ENCODE results near the gene TENT4A.

The TENT4A gene

DNA sequence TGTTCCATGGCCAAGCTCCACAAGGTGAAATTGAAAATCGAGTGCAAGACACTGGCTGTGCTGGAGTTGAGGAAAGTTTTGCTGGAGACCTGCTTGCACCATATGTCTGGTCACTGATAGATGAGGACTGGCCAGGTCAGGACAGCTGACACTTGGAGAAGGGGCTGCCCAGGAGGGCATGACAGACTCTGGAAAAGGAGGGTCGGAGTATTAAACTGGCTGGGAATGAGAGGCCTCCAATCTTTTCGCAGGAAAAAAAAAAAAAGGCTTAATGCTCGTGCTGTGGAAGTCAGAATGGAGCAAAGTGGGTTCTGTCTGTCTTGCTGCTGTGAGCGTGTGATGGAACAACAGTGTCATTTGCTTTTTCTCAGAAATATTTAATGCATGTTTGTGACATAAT lies 5.5 kb downstream of the TENT4A start:
- no peak for DNase-seq

DNA sequence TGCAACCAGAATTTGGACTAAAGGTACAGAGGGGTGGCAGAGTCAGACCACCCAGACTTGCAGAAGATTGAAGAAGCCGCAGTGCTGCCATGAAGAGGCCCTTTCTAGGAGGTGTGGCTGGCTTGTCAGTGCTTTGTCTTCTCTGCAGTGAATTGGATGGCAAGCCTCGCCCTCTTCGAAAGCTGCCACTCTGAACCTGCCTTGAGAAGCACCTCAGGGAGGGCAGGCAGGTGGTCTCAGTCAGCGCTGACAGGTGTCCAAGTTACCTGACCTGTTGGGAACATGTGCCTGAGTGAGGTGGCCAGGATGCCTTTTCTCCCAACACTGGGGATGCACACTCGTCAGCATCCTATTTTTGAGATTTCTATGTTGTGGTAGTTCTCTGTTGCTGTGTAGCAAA lies 6.2 kb downstream of the TENT4A start:
- DNase-seq, result no peak

DNA sequence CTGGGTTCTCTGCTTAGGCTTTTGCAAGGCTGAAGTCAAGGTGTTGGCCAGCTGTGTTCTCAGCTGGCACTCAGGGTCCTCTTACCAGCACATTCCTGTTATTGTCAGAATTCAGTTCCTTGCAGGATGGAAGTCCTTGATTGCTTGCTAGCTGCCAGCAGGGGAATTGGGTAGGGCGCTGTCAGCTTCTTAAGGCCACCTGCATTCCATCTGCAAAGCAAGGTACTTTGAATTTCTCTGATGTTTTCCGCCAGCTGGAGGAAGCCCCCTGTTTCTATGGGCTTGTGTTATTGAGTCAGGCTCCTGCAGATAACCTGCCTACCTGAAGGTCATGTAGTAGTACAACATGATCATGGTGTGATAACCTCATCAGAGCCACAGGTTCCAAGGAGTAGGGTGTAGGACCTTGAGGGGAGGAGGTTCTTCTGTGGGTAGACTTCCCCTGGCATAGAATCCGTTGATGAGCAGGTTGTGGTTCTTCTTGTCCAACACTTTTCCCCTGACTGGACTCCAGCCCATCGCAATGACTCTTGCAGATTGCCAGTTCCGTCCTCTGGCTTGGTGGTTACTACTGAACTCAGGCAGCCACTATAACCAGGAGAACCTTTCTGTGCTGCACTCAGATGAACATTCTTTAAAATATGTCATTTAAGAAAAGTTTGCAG lies 6.8 kb downstream of the TENT4A start:
- no peak for DNase-seq

DNA sequence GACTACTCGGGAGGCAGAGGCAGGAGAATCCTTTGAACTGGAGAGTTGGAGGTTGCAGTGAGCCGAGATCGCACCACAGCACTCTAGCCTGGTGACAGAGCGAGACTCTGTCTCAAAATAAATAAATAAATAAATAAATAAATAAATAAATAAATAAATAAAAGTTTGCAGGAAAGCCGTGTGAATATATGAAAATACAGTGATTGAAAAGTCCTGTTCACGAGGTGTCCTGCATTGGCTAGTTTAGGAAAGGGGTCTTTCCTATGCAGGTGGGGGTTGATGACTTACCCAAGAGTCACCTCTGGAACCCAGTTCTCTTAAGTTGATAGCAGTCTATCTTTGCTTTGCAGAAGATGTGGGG lies 7.3 kb downstream of the TENT4A start:
- no peak for DNase-seq

DNA sequence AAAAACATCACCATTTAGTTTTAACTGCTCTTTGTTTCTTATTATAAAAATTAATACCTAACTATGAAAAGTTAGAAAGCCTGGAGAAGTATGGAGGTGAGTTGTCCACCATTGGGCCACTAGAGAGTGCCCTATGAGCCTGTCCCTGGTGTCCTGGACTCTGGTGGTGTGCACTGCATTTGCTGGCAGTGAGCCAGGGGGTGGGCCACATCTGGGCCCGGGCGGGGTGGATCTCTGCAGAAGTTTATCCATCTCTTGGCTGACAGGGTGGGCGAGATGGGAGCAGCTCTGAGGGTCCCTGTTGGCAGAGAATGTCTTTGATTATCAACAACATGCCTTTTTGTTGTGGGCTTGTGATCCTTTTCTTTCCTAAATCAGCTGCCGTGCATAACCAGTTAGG lies 8.2 kb downstream of the TENT4A start:
- DNase-seq, result no peak

DNA sequence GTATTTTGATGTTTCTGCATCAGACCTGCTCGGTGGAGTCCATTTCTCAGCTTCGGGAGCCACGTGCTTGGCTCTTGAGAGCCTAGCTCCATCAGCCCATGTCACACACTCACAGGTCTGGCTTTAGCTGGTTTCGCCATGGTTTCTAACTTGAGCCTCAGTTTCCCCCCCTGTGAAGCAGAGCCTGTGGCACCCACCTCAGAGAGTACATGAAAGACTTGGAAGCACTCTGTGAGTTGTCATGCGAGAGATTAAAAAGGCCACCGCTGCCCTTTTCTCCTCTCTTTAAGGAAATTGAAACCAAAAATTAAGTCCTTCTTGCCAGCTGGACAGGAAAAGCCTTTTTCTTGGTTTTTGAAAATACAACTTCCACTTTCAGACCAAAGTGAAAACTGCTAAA lies 8.8 kb downstream of the TENT4A start:
- no peak for DNase-seq

DNA sequence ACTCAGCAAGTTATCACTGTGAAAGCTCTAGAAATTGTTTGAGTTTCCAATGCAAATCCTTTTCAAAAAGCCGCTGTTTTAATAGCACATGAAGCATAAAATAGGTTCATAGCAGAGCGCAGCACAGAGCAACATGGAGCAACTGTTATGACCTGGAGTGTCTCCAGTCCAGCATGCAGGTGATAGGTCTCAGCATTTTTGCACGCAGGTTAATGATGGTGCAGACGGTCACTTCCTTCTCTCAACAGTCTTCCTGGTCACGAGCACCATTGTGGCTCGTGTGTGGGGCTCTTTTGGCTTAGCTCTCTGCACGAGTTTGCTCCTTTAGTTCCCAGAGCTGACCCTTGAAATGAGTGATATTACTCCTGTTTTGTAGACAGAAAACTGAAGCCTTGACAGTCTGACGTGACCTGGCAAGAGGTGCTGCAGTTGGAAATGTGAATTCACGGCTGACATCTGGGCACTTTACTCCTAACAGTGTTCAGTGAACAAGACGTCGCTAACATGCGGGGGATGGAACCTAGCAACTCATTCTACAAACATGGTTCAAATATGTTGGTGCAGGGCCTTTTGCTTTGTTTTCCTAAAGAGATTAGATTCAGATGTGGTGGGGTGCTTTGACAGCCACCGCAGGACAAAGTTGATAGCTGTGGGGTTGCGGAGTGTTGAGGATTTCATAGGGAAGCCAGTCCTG lies 10.0 kb downstream of the TENT4A start:
- no peak for DNase-seq

DNA sequence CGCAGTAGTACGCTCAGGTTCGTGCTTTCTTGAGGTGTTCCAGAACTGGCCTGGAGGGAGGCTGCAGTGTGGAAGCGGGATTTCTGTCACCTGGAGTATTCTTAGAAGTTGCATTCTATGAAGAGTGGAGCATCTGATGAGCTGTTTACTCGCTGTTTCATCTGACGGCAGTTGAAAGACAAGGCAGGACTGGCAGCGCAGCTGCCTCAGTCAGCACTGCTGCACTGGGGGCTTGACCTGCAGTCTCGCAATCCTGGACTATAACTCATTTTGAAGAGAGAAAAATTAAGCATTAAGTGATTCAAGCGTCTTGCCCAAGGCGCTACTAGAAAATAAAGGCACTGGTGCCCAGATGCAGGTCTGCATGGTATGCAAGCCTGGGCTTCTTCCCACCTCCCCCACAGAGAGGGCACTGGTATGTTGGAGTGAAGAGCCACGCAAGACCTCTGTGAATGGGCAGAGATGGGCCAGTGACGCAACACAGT lies 10.6 kb downstream of the TENT4A start:
- no peak for DNase-seq

DNA sequence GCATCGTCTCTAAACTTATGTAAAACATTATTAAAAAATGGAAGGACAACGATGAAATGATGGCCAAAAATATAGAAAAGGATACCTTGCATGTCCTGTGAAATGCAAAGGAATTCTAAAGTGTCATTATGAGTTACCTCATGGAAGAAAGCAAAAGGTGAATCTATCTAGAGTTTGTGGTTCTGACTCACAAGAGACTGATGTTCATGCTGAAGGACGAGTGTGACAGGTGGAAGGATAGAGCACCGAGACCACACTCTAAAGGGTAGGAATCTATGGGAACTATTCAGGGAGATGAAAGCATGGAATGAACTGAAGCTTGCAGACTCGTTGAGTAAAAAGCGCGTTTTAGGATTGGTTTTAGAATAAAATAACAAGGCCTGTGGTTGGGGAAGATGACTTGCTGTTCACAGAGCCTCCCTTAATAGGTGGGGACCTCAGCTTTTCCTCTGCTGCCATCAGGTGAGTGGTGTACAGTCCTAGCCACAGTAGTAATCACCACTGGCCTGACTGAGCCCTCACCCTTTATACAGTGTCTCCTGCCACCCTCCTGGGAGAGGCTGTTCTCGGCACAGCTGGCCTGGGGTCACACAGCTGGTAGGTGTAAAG lies 11.2 kb downstream of the TENT4A start:
- DNase-seq, result no peak

DNA sequence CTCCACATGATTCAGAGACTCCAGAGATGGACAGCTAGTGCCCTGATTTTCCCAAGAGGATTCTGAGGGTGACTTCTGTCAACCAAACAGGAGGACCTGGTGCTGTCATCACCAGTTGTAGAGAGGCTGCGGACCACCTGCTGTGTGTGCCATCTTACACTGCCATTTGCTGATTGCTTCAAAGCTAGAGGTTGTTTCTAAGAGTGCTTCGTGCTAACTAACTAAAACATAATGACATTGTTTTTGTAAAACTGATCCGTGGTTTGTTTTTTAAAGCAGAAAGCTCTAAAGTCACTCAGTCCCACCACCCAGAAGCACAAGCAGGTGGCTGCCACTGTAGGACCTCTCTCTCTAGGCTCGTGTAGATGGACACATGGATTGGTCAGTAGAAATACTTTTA lies 12.2 kb downstream of the TENT4A start:
- no peak for DNase-seq

DNA sequence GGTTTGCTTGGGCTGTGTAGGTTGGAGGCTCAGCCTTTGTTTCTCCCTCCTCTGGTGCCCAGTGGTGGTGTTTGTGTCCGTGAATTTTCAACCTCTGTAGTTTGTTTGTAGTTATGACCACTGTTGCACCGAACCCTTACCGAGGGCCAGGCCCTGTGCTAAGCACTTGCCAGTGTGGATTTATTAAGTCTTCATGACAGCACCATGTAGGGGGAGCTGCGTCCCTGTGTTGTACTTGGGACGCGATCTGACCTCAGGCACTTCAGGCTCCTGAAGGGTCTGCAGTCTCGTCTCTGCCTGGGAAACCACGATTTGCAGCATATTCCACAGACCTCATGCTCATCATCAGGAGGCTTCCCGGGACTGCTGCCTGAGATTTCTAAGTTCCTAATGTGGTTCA lies 12.8 kb downstream of the TENT4A start:
- no peak for DNase-seq

DNA sequence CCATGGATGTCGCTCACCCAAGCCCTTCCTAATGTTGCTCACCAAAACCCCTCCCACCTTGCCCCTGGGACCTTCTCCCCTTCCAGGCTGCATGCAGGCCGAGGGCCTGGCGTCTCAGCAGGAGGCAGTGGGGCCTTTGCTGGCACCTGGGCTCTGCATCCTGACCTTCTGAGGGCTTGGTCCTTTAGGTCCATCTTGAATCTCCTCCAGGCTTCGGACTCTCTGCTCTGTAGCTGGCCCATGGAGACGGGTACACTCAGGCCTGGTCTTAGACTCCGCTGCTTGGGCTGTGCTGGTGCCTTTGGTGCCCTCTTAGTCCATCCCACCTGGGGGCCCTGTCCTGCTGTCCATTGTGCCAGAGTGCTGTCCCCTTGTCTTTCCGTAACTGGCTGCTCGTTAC lies 14.0 kb downstream of the TENT4A start:
- DNase-seq, result no peak

DNA sequence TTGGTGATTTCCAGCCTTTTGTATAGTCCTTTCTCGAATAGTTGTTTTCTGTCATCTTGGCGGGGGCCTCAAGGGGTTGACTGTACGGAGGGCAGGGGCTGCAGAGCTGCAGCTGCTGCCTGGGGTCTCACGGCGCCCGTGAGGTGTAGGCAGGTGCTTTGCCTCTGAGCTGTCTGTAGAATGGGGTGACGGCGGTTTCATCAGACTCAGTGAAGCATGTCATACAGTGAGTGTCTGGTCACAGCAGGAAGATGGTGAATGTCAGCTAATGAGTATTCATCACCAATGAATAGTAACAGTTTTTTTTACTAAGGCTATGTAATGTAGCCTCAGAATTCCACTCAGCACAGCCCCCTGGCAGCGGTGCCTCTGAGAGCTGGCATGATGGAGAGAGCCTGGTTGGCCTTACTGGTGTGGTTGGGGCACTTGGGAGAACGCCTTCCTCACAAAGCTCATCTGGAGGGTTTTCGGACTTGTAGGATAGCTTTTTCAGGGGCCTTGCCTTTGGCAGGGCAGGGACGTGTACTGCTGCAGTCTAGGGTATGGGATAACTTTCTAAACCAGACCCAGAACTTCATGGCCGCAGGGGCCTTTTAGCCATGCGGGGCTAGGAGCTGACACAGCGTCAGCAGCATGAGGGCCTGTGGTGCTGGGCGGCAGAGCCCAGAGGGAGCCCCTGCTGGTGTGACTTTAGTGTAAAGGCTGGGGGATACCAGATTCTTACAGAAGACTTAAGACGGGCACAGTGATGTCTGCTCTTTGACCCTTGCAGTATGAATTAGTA lies 15.0 kb downstream of the TENT4A start:
- peak; percentile 71 for DNase-seq

DNA sequence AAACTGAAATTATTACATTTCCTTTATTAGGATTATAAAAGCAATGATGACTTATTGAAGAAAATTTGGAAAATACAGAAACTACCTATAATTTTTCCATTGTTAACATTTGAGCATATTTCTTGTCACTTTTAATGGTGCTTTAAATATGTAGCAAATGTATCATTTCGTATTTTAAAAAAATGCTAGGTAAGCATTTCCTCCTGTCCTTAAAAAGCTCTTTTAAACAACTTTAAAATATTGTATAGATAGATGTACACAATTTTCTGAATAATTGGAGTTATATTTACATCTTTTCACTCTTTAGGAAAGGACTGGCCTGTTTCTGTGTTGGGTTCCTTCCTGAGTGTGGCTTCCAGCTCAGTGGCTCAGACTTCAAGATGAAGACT lies 15.6 kb downstream of the TENT4A start:
- no peak for DNase-seq

DNA sequence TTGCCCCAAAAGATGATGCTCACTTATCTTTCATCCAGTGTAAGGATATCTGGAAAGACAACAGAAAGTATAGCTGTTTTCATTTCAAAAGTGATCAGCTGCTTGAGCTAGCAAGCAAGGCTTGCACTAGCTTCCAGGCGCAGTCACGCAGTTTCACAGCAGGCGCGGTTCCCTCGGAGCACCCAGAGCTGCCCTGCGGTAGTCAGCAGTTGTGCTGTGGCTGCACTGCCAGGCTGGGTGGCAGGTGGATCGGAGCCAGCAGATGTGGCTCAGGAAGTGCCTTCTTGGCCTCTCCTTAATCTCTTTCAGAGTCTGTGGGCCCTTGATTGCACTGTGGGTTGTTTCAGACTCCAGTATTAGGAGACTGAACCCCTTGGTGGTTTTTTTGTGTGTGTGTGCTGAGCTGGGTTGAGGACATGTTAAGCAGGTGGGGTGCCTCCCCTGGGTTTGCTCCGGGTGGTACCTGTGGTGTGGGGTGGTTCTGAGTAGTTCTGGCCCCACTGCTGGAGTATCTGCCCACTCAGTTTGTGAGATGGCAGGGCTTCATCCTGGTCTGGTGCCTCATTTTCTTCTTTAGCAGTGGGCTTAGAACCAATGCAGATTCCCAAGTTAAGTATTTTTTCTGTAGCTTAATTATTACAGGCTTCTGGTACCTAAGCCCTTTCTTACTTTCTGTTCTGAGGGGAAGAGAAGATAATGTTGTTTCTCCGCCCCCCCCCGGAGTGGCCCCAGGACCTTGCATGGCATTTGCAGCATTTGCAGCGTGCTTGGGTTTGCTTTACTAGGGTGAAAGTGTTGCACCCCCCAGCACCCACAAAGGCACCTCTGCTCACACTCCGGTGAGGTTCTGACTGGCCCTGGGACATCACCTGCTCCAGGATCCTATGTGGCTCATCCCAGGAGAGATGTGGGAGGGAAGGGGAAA lies 16.4 kb downstream of the TENT4A start:
- DNase-seq, result no peak

DNA sequence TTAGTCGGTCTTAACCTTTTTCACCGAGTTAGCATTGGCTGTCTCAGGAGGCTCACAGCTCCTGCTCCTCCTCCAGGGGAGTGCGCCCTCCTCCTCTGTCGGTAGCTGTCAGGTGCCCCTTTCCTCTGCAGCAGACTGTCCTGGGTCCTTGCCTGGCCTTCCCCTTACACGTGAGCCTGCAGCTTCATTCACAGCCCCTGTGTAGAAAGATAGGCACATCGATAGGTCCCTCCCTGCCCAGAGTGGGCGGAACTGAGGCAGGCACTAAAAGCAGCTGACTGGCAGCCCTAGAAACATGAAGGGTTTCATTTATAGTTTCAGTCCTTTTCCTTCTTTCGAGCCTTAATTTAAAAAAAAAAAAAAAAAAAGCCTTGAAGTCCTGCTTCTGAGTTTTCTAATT lies 17.2 kb downstream of the TENT4A start:
- DNase-seq, result peak; percentile 28

DNA sequence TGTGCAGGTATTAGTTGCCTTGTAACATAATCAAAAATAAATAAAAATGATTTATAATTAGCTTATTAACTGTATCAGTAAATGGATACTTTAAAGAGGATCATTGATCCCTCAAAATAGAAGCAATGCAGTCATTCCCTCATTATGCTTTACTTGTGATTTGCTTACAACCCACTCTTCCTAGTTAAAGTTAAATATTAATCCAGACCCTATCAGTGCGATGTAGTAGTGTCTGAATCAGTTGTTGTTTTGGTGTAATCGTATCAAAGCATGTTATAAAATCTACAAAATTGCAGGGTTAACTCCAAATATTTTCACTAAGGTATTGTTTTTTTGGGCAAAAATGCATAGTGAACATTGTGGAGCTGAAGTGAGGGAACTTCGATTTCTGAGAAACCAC lies 17.6 kb downstream of the TENT4A start:
- no peak for DNase-seq

DNA sequence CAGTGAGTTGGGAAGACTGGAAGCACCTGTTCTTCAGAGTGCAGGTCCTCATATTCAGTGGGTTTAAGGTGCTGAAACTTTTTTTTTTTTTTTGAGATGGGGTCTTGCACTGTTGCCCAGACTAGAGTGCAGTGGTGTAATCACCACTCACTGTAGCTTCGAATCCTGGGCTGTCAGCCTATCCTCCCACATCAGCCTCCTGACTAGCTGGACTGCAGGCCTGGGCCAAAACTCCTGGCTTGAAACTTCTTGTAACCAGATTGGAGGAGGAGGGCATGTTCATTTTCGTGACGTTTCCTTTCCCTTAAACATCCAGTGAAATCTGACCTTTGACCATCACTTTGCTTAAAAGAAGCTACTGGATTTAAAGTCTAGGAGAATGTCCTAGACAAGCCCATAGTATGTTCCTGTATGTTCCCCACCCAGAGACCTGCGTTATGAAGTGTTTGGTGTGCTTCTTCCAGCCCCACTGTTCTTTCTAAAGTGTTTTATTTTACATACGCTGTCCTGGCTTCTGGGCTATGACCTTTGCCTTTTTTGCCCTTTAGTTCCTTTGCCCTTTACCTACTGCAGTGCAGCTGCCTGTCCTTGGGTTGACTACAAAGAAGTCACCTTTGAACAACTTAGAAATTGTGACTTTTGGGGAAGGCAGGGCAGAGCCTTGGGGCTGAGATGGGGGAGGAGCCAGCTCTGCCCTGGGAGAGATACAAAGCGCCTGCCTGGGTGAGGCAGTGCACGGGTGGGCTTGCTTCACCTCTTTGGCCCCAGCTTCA lies 18.4 kb downstream of the TENT4A start:
- no peak for DNase-seq

DNA sequence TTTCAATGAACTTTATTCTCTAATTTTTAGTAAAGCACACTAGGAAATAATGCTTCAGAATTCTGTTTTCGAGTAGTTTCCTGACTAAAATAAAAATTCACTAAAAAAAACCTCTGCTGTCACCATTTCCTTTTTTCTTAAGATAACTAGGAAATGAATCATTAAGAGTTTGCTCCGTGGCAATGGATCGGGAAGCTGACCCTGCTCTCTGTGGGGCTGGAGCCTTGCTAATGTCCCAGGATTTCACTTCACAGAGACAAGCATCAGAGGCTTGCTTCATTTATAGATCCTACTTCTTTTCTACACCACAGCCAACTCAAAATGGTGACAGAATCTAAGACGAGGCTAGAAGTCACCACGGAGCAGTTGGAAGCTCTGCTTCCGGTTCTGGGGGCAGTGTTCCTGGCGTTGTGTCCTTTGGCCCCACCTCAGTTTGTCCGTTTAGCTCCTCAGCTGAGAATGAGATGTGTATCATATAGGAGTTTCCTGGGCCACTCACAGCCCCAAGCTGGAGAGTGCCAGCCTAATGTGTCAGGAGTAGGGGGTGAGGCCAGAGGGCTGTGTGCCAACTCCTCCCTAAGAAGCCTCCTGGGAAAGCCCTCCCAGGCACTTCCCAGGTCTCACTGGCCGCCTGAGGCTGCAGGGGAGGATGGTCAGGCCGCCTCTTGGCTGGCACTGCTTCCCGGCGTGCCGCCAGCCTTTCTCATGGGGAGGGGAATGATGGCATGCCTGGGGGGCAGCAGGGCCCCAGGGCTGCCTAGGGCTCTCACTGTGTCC lies 19.6 kb downstream of the TENT4A start:
- DNase-seq, result no peak

DNA sequence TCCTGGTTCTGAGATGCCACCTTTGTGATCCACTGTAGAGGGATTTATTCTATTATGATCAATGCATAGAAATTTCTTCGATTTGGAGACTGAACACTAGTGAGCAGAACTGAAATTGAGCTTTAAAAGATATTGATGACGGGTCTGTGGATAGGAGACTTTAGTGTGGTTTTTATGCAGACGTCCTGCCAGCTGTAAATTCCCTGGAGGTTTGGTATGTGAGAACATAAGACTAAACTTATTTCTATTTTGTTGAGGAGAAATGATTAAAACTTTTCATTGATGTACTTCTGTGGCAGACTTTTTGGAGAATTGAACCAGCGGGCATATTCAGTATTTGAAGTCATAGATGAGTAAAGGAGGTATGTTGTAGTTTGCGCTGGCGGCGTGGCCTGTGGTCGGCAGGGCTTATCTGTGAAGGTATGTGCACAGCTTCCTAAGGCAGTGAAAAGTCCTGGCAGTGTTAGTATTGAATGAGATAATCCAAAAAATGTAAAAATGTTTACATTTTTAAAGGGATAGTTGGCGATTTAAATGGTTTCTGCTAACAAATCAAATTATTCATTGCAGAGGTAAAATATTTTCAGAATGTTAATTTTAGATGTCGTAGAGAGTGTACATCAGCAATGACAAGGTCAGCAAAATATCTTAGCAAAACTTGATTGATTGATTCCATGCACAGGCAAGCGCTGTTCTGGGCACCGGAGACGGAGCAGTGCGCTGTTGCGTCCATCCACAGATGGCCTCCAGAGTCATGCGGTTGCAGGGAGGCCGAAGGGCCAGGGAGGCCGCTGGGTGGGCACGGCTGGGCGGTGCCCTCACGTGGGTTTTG lies 20.4 kb downstream of the TENT4A start:
- DNase-seq, result no peak

Data from NCI-H526 treated with DMSO at 0.1 percent for 48 hours (cell line).